HG02571 (cell line): ENCODE data around the gene KCNJ15.

Experiments used
- ATAC-seq: cut with Tn5 transposase; IDR thresholded peaks from one replicate; pipeline ENCODE4 v1.9.1; 2021; ENCODE audit warnings: mild to moderate bottlenecking, moderate library complexity; ENCODE audit not compliant: unreplicated experiment

KCNJ15 gene

DNA sequence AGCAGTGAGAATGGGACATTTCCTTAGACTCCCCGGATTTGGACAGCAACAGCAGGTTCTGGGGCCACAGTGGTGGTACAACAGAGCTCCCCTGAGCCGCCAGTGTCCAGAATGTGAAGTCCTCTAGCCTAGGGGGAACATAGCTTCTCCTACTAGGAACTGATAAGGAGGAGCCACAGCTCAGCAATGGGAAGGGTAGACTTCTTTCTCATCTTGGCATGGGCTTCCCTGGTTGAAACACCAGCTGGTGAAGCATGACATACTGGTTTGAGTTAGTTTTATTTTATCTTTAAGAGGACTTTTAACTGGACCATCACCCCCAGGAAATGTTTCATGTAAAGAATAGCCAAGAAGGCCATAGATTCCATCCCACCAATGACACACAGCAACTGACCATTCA is 68.4 kb downstream of the KCNJ15 start:
- ATAC-seq = no peak

GRCh38 chr21:38325731-38326420 is 69.1 kb downstream of the KCNJ15 start:
- no peak for ATAC-seq

DNA sequence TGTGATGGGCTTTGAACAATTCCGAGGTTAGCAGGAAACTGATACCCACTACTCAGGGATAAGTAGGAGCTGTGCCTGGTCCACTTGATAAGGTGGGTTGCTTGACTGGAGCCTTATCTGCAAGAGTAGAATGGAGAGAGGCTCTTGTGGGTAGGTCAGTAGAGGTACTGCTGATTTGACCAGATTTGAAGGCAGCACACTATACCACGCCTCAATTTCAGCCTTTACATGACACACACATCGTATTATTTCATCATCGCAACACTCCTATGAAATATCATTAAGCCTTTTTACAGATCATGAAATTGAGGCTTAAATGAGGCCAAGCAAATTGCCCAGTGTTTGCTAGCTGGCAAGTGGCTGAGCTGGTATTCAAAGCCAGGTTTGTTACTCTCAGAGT is 69.6 kb downstream of the KCNJ15 start:
- no peak for ATAC-seq

DNA sequence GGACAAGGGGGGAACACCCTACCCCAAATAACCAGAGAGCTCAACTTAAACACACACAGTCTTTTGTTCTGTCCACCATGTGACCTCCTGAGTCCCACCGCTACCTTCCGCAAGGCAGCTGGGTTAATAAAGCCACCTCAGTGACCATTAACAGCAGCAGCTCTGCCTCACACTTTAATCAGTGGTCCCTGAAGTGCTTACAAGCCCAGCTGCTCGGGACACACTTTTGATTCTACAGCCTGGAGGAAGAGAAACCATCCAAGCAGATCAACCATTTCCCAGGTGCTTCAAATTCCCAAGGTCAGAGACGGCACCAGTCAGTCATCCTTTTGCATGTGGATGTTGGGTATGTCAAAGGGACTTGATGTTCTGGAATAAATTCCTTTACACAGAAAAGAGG is 70.1 kb downstream of the KCNJ15 start:
- ATAC-seq = no peak

GRCh38 chr21:38327984-38328383 is 71.2 kb downstream of the KCNJ15 start:
- ATAC-seq = no peak

DNA sequence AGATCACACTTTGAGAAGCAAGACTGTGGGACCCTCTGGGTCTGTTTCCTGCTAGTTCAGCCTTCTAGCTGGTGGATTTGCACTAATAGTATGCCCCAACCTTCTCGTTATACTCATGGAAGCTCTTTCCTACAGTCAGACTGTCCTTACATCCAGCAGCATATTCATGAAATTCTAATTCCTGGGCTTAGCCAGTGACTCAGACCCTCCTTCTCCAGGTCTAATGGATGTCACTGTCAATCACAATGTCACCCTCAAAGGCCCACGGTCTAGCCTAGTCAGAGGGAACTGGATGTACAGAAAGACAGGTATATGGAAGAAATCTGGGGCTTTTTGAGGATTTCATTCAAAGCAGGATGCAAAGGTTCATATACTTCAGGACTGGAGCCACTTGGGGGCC is 72.4 kb downstream of the KCNJ15 start:
- no peak for ATAC-seq

DNA sequence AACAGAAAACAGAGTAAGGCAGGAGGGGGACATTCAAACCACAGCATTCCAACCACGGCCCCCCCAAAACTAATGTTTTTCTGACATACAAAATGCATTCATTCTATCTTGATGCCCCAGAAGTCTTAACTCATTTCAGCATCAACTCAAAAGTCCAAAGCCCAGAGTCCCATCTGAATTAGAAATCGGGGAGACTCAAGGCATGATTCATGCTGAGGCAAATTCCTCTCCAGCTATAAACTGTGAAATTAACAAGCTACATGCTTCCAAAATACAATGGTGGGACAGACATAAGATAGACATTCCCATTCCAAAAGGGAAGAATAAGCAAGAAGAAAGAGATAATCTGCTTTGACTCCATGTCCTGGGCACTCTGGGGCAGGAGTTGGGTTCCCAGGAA is 73.9 kb downstream of the KCNJ15 start:
- ATAC-seq = no peak

GRCh38 chr21:38333301-38334272 is 76.8 kb downstream of the KCNJ15 start:
- ATAC-seq = no peak

- ATAC-seq = no peak
These were observed 78.1 kb downstream of the KCNJ15 start for GRCh38 chr21:38334866-38335265.

DNA sequence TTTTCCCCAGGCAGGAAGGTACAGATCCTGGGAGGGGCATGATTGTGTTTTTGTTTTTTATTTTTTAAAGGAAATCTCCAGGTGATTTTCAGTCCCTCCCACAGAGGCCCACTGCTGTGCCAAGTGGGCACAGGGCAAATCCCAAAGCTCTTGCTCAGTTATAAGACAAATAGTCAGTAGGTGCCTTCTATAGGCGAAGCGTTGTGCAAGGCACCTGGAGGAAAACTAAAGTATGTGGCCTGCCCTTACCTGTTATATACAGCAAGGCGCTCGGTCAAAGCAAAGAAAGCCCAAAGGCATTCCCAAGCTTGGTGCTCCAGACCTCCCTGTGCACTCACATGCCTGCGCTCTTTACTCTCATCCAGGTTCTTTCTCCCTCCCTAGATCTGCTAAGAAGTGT is 81.0 kb downstream of the KCNJ15 start:
- ATAC-seq = no peak

- ATAC-seq = no peak
These were observed 83.3 kb downstream of the KCNJ15 start for GRCh38 chr21:38340131-38340530.

DNA sequence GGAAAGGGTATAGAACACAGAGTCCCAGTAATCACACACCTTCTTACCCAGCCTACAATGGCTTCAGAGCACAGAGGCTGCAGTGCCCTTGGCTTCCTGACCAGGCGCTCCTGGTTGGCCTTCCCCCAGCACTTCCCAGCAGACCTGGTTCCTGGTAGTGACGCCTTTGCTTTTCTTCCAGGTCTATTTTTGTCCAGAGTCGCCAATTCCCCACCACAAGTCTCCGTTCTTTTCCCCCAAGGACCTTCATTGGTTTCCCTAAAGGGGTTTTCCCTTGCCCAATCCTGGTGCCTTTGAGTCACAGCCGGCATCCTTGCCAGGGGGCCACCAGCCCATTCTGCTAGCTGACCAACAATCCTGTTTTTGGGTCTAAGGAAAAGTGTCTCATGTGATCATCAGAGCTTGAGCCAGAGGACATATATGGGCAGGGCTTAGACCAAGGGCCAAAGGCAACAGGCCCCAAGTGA is 84.8 kb downstream of the KCNJ15 start:
- ATAC-seq = no peak

DNA sequence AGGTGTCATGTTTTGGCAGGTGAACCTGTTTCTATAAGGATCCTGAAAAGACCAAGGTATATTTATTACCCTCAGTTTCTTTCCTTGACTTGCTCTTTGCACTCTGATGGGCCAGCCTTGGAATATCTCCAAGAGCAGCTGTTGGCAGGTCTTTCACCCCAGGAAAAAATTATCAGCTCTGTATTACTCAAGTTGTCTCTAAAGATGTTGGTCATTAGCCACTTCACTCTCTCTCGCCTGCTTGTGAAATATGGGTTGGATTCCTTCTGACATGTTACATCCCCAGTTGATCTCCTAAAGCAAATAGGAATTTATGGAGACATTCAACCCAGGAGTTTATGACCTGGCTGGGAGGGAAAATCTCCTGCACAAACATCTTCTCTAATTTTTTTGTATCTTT is 85.9 kb downstream of the KCNJ15 start:
- no peak for ATAC-seq

DNA sequence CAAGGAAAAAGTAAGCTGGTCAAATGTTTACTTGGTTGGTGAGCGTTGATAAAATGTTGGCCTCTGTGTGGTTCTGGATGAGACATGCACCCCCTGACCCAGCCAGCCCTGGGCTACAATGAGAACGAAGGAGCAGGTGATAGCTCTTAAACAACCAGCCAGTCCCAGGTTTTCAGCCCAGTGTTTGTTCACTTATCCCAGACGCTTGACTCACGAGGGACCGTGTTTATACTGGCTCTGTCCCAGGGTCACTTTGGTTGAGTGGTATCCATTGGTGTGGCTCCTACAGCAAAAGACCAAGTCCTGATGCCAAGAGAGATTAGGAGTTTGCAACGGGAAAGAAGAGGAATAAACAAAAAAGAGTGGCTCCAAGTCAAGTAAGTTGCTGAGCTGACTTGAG is 86.9 kb downstream of the KCNJ15 start:
- no peak for ATAC-seq

DNA sequence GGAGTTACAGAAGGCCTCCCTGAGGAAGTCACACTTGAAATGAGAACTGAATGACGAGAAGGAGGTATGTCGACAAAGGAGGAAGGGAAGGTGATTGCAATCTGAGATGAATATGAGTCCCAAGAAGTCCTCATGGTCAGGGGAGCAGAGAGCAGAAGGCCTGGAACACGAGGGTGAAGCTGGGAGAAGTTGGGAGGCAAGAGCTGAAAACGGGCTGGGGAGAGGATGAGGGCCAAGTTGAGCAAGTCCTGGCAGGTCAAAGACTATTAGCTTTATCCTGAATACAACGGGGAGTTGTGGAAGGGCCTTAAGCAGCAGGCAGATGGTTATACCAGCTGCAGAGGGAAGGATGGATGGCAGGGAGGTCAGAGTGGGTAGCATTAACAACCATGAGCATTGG is 89.5 kb downstream of the KCNJ15 start:
- no peak for ATAC-seq

DNA sequence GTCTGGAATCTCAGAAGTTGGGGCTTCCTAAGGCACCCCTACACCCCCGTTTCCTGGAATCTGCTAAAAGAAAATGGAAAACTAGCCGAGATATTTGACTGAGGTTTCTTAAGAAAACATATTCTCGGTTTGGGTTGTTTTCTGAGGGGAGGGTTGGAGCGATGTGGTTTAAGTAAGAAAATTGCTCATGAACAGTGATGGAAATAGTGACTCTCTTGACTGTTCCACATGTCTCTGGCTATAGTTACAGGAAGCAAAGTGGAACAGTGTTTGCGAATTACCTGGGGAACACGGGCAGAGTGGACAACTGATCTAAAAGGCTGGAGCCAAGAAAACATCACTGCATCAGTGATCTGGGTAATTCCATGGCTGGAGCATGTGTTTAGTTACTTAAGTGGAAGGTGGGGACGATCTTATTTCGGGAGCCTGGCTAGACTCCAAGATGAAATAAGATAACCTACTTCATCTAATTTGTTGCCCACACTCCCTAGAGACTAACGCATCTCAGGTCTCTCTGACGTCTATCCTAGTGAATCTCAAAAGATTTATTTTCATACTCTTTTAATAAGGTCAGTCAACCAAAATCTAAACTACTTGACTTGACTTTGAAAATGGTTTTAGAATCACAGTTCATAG is 92.4 kb downstream of the KCNJ15 start:
- no peak for ATAC-seq

- ATAC-seq = no peak
These were observed 93.2 kb downstream of the KCNJ15 start for GRCh38 chr21:38349977-38350376.

DNA sequence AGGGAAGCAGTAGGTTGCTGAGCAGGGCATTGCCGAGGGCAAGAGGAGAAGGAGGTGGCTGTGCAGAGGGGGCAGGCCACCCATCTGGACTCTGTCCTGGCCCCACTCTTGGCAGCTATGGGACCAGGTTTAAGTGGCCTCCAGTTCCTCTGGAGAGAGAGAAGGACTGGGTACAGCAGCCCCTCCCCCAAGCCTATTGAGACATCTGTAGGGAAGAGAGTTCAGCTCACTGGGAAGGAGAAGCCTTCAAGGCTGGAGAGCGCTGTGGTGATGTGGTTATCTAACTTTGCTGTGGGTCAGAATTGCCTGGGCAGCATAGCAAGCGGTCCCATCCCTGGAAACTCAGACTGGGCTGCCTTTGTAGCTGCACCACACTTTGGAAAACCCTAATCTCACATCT is 93.9 kb downstream of the KCNJ15 start:
- no peak for ATAC-seq

DNA sequence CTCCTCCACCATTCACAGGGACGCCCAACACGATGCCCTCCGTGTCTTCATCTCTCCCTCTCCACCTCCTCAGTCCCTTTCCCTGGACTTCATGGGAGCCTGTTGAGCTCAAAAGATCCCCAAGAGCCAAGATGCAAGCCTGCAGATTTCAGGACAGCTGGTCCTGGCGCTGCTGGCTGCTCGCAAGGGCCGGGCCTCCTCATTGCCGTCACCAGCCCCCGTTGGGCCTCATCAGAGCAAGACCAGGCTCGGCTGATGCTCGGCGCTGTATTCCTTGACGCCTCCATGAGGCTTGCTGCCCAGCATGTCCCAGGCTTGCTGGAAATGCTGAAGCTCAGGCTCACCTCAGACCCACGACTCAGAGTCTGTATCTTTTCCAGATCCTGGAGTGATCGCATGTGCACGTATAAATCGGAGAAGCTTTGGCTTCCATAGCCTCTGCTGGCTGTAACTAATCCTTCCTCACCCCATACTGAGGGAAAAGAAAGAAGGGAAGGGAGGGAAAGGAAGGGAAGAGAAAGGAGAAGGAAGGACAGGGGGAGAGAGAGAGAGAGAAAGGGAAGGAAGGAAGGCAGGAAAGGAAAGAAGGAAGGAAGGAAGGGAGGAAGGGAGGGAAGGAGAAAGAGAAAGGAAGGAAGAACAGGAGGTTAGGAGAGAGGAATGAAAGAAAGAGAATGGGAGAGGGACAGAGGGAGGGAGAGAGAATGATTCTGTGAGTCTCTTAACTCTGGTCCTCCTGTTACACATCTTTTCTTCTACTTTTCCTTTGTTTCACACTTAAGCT is 94.6 kb downstream of the KCNJ15 start:
- no peak for ATAC-seq

GRCh38 chr21:38351961-38352521 is 95.2 kb downstream of the KCNJ15 start:
- ATAC-seq = no peak
